Stimulated activated CD4-positive, alpha-beta T cell treated with anti-CD3 and anti-CD28 coated beads, TNF-alpha, amount 100 ng/mL, for 1 hour (primary cell): ENCODE measurements around the gene TMC1.
"Not testable (repeated sequence)": the region's sequence is repeated elsewhere in the genome, so short reads cannot be mapped to it uniquely, and the experiment has no call there.

Experiments
- DNase-seq, 3 donors: peaks; one replicate each; pipeline ENCODE4 v3.0.0-alpha.2; 2020; ENCODE audit warnings: low read depth in 3 of 3, low spot score in 1 of 3

Gene TMC1

GRCh38 chr9:72812559-72813111 is 291.2 kb downstream of the TMC1 start:
- DNase-seq, result no peak

- no peak for DNase-seq
Measured at GRCh38 chr9:72813544-72813943, 292.1 kb downstream of the TMC1 start.

- DNase-seq, result no peak
Measured at GRCh38 chr9:72814083-72814597, 292.7 kb downstream of the TMC1 start.

- DNase-seq, result no peak
Measured at GRCh38 chr9:72816666-72817065, 295.3 kb downstream of the TMC1 start.

- no peak for DNase-seq
Measured at GRCh38 chr9:72817413-72817812, 296.0 kb downstream of the TMC1 start.

GRCh38 chr9:72818385-72818784 is 297.0 kb downstream of the TMC1 start:
- DNase-seq, result no peak

- DNase-seq, result no peak
Measured at GRCh38 chr9:72823971-72824370, 302.6 kb downstream of the TMC1 start.

- no peak for DNase-seq
Measured at GRCh38 chr9:72826996-72827949, 305.9 kb downstream of the TMC1 start.

- no peak for DNase-seq
Measured at GRCh38 chr9:72827950-72828731, 306.7 kb downstream of the TMC1 start.

GRCh38 chr9:72834994-72835393 is 313.6 kb downstream of the TMC1 start:
- DNase-seq, result no peak

GRCh38 chr9:72836790-72837189 is 315.4 kb downstream of the TMC1 start:
- no peak for DNase-seq

GRCh38 chr9:72839085-72839484 is 317.7 kb downstream of the TMC1 start:
- DNase-seq, result no peak

GRCh38 chr9:72843520-72844439 is 322.4 kb downstream of the TMC1 start:
- DNase-seq, result no peak

- DNase-seq, result no peak
Measured at GRCh38 chr9:72844440-72844768, 323.0 kb downstream of the TMC1 start.

GRCh38 chr9:72845052-72845451 is 323.6 kb downstream of the TMC1 start:
- not testable (repeated sequence) for DNase-seq

- DNase-seq, result not testable (repeated sequence)
Measured at GRCh38 chr9:72850209-72850608, 328.8 kb downstream of the TMC1 start.

GRCh38 chr9:72855321-72855720 is 333.9 kb downstream of the TMC1 start:
- no peak for DNase-seq

- DNase-seq, result no peak
Measured at GRCh38 chr9:72855890-72856523, 334.6 kb downstream of the TMC1 start.

GRCh38 chr9:72856972-72857623 is 335.7 kb downstream of the TMC1 start:
- DNase-seq, result no peak

- no peak for DNase-seq
Measured at GRCh38 chr9:72857624-72857996, 336.2 kb downstream of the TMC1 start.
